ENCODE data around the gene C2CD2L. TPM values are rescaled to one million over a fixed set of nuclear protein-coding genes. Genes with fewer than 3 reads are reported as not detected.

The C2CD2L gene
- total and polyA plus RNA-seq, 4 donors, result 2.5 to 6.3 (median 4.8) TPM

DNA sequence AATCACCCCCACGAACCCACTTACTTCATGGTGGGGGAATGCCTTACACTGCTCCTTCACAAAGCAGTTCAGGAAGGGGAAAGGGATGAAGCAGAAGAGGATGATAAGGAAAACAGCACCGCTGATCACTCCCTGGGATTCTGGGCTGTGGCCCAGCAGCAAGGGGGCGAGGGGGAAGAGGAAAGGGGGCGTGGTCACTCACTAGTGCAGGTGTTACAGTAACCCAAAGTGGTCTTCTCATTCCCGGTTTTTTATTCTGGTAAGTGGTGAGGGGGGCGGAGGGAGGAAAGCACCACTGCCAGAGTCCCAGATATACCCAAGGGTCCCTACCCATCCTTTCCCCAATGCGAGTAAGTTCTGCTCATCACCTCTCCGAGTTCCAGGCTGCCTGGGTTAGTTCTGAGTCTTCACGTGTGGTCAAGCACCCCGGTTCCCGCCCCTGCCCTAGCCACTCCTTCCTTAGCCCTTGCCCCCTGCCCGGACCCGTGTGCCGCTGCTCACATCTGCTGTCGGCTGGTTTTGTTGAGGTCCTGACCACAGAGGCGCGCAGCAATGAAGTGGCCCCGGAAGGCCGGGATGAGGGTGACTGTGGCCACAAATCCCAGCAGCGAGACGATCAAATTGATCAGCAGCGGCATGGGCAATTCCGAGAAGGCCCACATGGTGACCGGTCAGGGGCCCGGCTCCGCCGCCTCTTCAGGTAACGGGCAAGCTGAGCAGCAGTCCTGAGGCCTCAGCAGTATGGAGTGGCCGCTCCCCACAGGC is 6.0 kb upstream of the C2CD2L start:
- Histone ChIP-seq H3K9me3 (ENCODE audit: control insufficient read depth in 4 of 4, low read length in 3 of 4) (no peaks in the 10 kb centered on the region), H3K4me3 (ENCODE audit: low read depth in 1 of 3, low read length in 3 of 3) (peak overlapping the region; percentile 81 to 98 (median 94)), H3K4me1 (ENCODE audit: control insufficient read depth in 4 of 4, insufficient read depth in 4 of 4, low read length in 3 of 4) (peaks cover 0 to 27% (median 21%) of the 10 kb centered on the region in 4 donors), H3K9ac (ENCODE audit: low read depth in 1 of 2, low read length in 2 of 2) (peak overlapping the region; percentile 82 to 84), H3K36me3 (ENCODE audit: control insufficient read depth in 4 of 4, insufficient read depth in 3 of 4, low read depth in 1 of 4, low read length in 3 of 4) (peaks cover 4 to 18% (median 12%) of the 10 kb centered on the region in 4 donors), H3K27ac (ENCODE audit: low read depth in 1 of 2, low read length in 2 of 2) (peak overlapping the region; percentile 89 to 90), H3K27me3 (ENCODE audit: control insufficient read depth in 4 of 4, insufficient read depth in 4 of 4, low read length in 3 of 4) (no peaks in the 10 kb centered on the region)
- TF ChIP-seq EGR1 (IDR thresholded peaks at IDR 0.05; ENCODE audit: low read depth in 2 of 2) (no peak), SP1 (IDR thresholded peaks at IDR 0.05) (no peak), TAF1 (conservative IDR thresholded peaks at IDR 0.05) (no peak), RXRA (IDR thresholded peaks at IDR 0.05) (no peak), JUND (IDR thresholded peaks at IDR 0.05) (no peak), REST (IDR thresholded peaks at IDR 0.05) (no peak), RAD21 (IDR thresholded peaks at IDR 0.05) (no peak), FOXA2 (IDR thresholded peaks at IDR 0.05) (no peak), NR2F2 (IDR thresholded peaks at IDR 0.05) (no peak), GABPA (IDR thresholded peaks at IDR 0.05 in 1 of 2, conservative IDR thresholded peaks at IDR 0.05 in 1 of 2) (no peak), ATF3 (IDR thresholded peaks at IDR 0.05) (no peak)
- TF ChIP-seq, protein P1, sequence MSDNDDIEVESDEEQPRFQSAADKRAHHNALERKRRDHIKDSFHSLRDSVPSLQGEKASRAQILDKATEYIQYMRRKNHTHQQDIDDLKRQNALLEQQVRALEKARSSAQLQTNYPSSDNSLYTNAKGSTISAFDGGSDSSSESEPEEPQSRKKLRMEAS (IDR thresholded peaks at IDR 0.05), result no peak
- no peak for DNase-seq (ENCODE audit: low spot score)
- 1% methylated on average over 29 of the region's 29 CpGs for WGBS

DNA sequence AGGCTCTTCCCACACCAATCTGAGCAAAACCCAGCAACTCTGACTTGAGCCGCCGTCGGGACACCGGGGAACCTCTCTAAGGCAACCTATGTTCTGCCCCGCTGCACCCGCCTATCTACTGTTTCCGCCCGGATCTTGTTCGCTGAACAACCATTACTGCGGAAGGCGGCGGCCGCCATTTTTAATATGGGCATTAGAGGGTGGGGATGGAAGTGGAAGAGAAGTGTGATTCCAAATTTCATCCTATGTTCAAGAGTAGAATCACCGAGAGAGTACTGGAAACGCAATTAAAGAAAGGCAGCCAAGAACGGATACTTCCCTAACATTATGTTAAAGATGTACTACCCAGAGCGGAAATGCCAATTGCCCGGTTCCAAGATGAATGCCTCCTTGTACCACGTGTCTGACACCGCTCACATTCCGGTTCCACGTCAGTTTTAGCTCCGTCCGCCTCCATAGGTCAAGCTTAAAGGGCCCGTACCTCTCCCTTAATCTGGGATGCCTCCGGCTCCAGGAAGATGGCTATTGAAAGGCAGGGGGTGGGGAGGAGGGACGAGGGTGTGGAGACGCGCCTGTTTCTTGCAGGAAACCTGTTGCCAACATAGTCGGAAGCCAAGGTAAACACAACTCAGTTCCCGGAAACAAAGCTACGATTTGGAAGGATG is 5.3 kb upstream of the C2CD2L start, which contains the start of gene DPAGT1:
DPAGT1 (minus strand) TSS at position 95 of the 665 bp plus-strand sequence. CDS start 198 bp downstream, outside the sequence.
- H3K9me3 ChIP-seq (ENCODE audit: control insufficient read depth in 4 of 4, low read length in 3 of 4), result no peaks in the 10 kb centered on the region
- DNase-seq (ENCODE audit: low spot score), result peak; percentile 85
- TF ChIP-seq FOXA1 (IDR thresholded peaks at IDR 0.05), result no peak
- peak; percentile 81 to 92 for TF ChIP-seq GABPA (IDR thresholded peaks at IDR 0.05 in 1 of 2, conservative IDR thresholded peaks at IDR 0.05 in 1 of 2)
- peak in 1 of 2 donors; percentile 39 for TF ChIP-seq EGR1 (IDR thresholded peaks at IDR 0.05; ENCODE audit: low read depth in 2 of 2)
- peak; percentile 43 for TF ChIP-seq ZBTB33 (IDR thresholded peaks at IDR 0.05)
- TF ChIP-seq YY1 (IDR thresholded peaks at IDR 0.05), result peak; percentile 100
- TF ChIP-seq ATF3 (IDR thresholded peaks at IDR 0.05), result no peak
- no peak for TF ChIP-seq HNF4G (IDR thresholded peaks at IDR 0.05)
- no peak for TF ChIP-seq FOXA2 (IDR thresholded peaks at IDR 0.05)
- TF ChIP-seq RAD21 (IDR thresholded peaks at IDR 0.05), result no peak
- TF ChIP-seq, protein P1 (IDR thresholded peaks at IDR 0.05), result peak; percentile 98
- TF ChIP-seq RXRA (IDR thresholded peaks at IDR 0.05), result peak in 1 of 2 donors; percentile 54
- peak; percentile 33 for TF ChIP-seq TAF1 (conservative IDR thresholded peaks at IDR 0.05)
- TF ChIP-seq, protein P2, sequence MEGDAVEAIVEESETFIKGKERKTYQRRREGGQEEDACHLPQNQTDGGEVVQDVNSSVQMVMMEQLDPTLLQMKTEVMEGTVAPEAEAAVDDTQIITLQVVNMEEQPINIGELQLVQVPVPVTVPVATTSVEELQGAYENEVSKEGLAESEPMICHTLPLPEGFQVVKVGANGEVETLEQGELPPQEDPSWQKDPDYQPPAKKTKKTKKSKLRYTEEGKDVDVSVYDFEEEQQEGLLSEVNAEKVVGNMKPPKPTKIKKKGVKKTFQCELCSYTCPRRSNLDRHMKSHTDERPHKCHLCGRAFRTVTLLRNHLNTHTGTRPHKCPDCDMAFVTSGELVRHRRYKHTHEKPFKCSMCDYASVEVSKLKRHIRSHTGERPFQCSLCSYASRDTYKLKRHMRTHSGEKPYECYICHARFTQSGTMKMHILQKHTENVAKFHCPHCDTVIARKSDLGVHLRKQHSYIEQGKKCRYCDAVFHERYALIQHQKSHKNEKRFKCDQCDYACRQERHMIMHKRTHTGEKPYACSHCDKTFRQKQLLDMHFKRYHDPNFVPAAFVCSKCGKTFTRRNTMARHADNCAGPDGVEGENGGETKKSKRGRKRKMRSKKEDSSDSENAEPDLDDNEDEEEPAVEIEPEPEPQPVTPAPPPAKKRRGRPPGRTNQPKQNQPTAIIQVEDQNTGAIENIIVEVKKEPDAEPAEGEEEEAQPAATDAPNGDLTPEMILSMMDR (IDR thresholded peaks at IDR 0.05; ENCODE audit: low read depth, low read length, missing input control), result no peak
- peak; percentile 59 for TF ChIP-seq SP1 (IDR thresholded peaks at IDR 0.05)
- peak; percentile 85 for TF ChIP-seq NR2F2 (IDR thresholded peaks at IDR 0.05)
- peak; percentile 21 to 26 for TF ChIP-seq HNF4A (conservative IDR thresholded peaks at IDR 0.05)
- H3K27me3 ChIP-seq (ENCODE audit: control insufficient read depth in 4 of 4, insufficient read depth in 4 of 4, low read length in 3 of 4), result no peaks in the 10 kb centered on the region
- under 1% methylated on average over 32 of the region's 32 CpGs for whole genome bisulfite sequencing
- H3K4me1 ChIP-seq (ENCODE audit: control insufficient read depth in 4 of 4, insufficient read depth in 4 of 4, low read length in 3 of 4), result peaks cover 0 to 34% (median 25%) of the 10 kb centered on the region in 4 donors
- peak within 1 kb of the TSS; percentile 81 to 98 (median 94) for H3K4me3 ChIP-seq (ENCODE audit: low read depth in 1 of 3, low read length in 3 of 3)
- peak within 1 kb of the TSS; percentile 89 to 90 for H3K27ac ChIP-seq (ENCODE audit: low read depth in 1 of 2, low read length in 2 of 2)
- peak within 1 kb of the TSS; percentile 82 to 84 for H3K9ac ChIP-seq (ENCODE audit: low read depth in 1 of 2, low read length in 2 of 2)
- H3K36me3 ChIP-seq (ENCODE audit: control insufficient read depth in 4 of 4, insufficient read depth in 3 of 4, low read depth in 1 of 4, low read length in 3 of 4), result peaks cover 4 to 15% (median 10%) of the 10 kb centered on the region in 4 donors

Data from liver (tissue), 9 donors.